ENCODE results near the gene MLH1. TPM values are rescaled to one million over a fixed set of nuclear protein-coding genes. Genes with fewer than 3 reads are reported as not detected.

The MLH1 gene
- total and polyA plus RNA-seq, 10 of the 15 experiments (the other 5 are each of a cell fraction or from before 2014, with no cell fraction given) = 58.6 to 109 (median 81.4) TPM

GRCh38 chr3:36988356-36988755, 5.0 kb upstream of the MLH1 start (continued):
- TF ChIP-seq IRF3 (IDR thresholded peaks at IDR 0.05) = no peak

DNA sequence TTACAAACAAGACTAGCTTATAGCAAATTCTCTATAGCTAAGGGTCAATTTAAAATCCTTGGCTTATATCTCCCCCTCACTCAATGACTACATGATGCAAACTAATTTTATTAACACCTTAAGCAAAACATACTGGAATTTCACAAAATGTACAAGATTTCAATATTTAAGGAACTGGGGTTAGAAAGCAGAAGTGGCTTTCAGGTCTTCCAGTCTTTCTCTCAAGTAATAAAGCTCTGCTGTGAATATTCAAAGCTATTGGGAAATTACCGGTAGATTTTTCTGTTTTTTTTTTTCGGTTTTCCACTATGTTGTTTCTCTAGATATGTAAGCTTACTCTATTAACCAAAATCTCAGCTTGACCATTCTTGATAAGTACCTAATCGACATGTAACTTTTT, 4.3 kb upstream of the MLH1 start:
- BruUV-seq (replicated peaks) = no TSS peak
- CTCF ChIA-PET = interaction anchor here (0.6 to 5.2 kb wide), 10 partner anchors 9 to 120 kb away, joined by 3 to 39 read pairs (median 4); no protein-coding TSS in a partner anchor
- SMC1A ChIA-PET (ENCODE audit: uncharacterized antibody, unreplicated experiment) = interaction anchor here (0.6 to 7.5 kb wide), 15 partner anchors 9 to 212 kb away, joined by 3 to 46 read pairs (median 3); partner anchors contain the start of gene LRRFIP2
- Histone ChIP-seq H3K9ac (ENCODE audit: control insufficient read depth, insufficient read depth, low read length) (peak overlapping the region; percentile 95), H3K36me3 (ENCODE audit: control insufficient read depth in 2 of 2, insufficient read depth in 2 of 2, low read length in 1 of 2) (peaks cover 1 to 23% of the 10 kb centered on the region in 2 experiments; a peak in 3 of 4 replicates), H3K79me2 (ENCODE audit: control insufficient read depth, insufficient read depth, low read length) (peaks cover 65% of the 10 kb centered on the region), H3K27ac (ENCODE audit: control insufficient read depth, insufficient read depth) (peak overlapping the region; percentile 53), H3K9me3 (replicated peaks; ENCODE audit: control insufficient read depth, insufficient read depth, low read length) (no peaks in the 10 kb centered on the region), H4K20me1 (ENCODE audit: control insufficient read depth, insufficient read depth) (no peaks in the 10 kb centered on the region), H3K4me3 (peak overlapping the region; percentile 89), H3K27me3 (replicated peaks in 1 of 2; ENCODE audit: control insufficient read depth in 2 of 2, insufficient read depth in 2 of 2, low read length in 1 of 2) (no peaks in the 10 kb centered on the region), H3K4me2 (ENCODE audit: control insufficient read depth, insufficient read depth) (peak overlapping the region; percentile 60), H3K4me1 (ENCODE audit: control insufficient read depth, insufficient read depth, low read length) (no peaks in the 10 kb centered on the region), H2AFZ (ENCODE audit: control insufficient read depth, low read depth, low read length) (no peak overlapping the region)
- POLR2A ChIA-PET = interaction anchor here (0.6 to 1.9 kb wide), 9 partner anchors 10 to 1125 kb away, joined by 3 to 10 read pairs (median 4); no protein-coding TSS in a partner anchor
- ATAC-seq = no peak
- no peak for DNase-seq (ENCODE audit: low read depth, low spot score)
- RAD21 ChIA-PET (ENCODE audit: unreplicated experiment) = interaction anchor here (0.6 to 1.8 kb wide), 11 partner anchors 19 to 162 kb away, joined by 3 to 11 read pairs (median 4); no protein-coding TSS in a partner anchor
- intact Hi-C loops (cut with micrococcal nuclease; ENCODE audit: unreplicated experiment) = no loop called here
- no peak for FAIRE-seq
- WGBS (ENCODE audit: insufficient coverage, insufficient replicate concordance, low lambda C conversion rate, missing lambda C conversion rate) = 0% methylated on average over 3 of the region's 3 CpGs
- in situ Hi-C loops (cut with MboI) = no loop called here
- no peak for TF ChIP-seq PAX8 (IDR thresholded peaks at IDR 0.05)
- no peak for TF ChIP-seq ESRRA (IDR thresholded peaks at IDR 0.05; ENCODE audit: low read length)
- no peak for TF ChIP-seq SUZ12 (IDR thresholded peaks at IDR 0.05; ENCODE audit: unreplicated experiment)
- TF ChIP-seq ZNF384 (IDR thresholded peaks at IDR 0.05; ENCODE audit: borderline replicate concordance, low read depth, low read length) = peak; percentile 20; the same call in 1 of the 2 replicates
- TF ChIP-seq YY1 (IDR thresholded peaks at IDR 0.05; ENCODE audit: low read depth, low read length) = no peak
- TF ChIP-seq, protein P1, sequence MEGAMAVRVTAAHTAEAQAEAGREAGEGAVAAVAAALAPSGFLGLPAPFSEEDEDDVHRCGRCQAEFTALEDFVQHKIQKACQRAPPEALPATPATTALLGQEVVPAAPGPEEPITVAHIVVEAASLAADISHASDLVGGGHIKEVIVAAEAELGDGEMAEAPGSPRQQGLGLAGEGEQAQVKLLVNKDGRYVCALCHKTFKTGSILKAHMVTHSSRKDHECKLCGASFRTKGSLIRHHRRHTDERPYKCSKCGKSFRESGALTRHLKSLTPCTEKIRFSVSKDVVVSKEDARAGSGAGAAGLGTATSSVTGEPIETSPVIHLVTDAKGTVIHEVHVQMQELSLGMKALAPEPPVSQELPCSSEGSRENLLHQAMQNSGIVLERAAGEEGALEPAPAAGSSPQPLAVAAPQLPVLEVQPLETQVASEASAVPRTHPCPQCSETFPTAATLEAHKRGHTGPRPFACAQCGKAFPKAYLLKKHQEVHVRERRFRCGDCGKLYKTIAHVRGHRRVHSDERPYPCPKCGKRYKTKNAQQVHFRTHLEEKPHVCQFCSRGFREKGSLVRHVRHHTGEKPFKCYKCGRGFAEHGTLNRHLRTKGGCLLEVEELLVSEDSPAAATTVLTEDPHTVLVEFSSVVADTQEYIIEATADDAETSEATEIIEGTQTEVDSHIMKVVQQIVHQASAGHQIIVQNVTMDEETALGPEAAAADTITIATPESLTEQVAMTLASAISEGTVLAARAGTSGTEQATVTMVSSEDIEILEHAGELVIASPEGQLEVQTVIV (IDR thresholded peaks at IDR 0.05; ENCODE audit: borderline replicate concordance, partially characterized antibody) = no peak
- TF ChIP-seq RUNX3 (IDR thresholded peaks at IDR 0.05; ENCODE audit: low read length) = peak; percentile 26; the same call in 1 of the 2 replicates
- TF ChIP-seq, protein P2, sequence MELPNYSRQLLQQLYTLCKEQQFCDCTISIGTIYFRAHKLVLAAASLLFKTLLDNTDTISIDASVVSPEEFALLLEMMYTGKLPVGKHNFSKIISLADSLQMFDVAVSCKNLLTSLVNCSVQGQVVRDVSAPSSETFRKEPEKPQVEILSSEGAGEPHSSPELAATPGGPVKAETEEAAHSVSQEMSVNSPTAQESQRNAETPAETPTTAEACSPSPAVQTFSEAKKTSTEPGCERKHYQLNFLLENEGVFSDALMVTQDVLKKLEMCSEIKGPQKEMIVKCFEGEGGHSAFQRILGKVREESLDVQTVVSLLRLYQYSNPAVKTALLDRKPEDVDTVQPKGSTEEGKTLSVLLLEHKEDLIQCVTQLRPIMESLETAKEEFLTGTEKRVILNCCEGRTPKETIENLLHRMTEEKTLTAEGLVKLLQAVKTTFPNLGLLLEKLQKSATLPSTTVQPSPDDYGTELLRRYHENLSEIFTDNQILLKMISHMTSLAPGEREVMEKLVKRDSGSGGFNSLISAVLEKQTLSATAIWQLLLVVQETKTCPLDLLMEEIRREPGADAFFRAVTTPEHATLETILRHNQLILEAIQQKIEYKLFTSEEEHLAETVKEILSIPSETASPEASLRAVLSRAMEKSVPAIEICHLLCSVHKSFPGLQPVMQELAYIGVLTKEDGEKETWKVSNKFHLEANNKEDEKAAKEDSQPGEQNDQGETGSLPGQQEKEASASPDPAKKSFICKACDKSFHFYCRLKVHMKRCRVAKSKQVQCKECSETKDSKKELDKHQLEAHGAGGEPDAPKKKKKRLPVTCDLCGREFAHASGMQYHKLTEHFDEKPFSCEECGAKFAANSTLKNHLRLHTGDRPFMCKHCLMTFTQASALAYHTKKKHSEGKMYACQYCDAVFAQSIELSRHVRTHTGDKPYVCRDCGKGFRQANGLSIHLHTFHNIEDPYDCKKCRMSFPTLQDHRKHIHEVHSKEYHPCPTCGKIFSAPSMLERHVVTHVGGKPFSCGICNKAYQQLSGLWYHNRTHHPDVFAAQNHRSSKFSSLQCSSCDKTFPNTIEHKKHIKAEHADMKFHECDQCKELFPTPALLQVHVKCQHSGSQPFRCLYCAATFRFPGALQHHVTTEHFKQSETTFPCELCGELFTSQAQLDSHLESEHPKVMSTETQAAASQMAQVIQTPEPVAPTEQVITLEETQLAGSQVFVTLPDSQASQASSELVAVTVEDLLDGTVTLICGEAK (IDR thresholded peaks at IDR 0.05; ENCODE audit: borderline replicate concordance) = no peak
- TF ChIP-seq SKIL (IDR thresholded peaks at IDR 0.05; ENCODE audit: low read depth, poor library complexity, severe bottlenecking) = no peak
- TF ChIP-seq FOXK2 (IDR thresholded peaks at IDR 0.05) = no peak
- TF ChIP-seq ETV6 (conservative IDR thresholded peaks at IDR 0.05 in 1 of 2, IDR thresholded peaks at IDR 0.05 in 1 of 2; ENCODE audit: borderline replicate concordance in 1 of 2, low read depth in 1 of 2) = no peak

All from GM12878 (cell line).